Osteocyte (in vitro differentiated cells): ENCODE measurements around the gene BLM. TPM values are rescaled to one million over a fixed set of nuclear protein-coding genes. Genes with fewer than 3 reads are reported as not detected.
A peak's percentile ranks its signal among the peaks of the same experiment; 100 is the strongest.

Experiments
- DNase-seq: peaks from one replicate; pipeline ENCODE4 v3.0.0; 2021; ENCODE audit warnings: mixed read lengths; ENCODE audit not compliant: unreplicated experiment; ENCODE audit errors: extremely low spot score
- H3K27ac Mint-ChIP-seq: one replicate; pipeline ENCODE4 v1.8.0; 2021; ENCODE audit warnings: mild to moderate bottlenecking, mixed read lengths; ENCODE audit not compliant: unreplicated experiment
- H3K27me3 Mint-ChIP-seq: one replicate; pipeline ENCODE4 v1.8.0; 2021; ENCODE audit warnings: mixed read lengths; ENCODE audit not compliant: unreplicated experiment
- H3K36me3 Mint-ChIP-seq: one replicate; pipeline ENCODE4 v1.8.0; 2021; ENCODE audit warnings: mixed read lengths; ENCODE audit not compliant: unreplicated experiment
- H3K4me1 Mint-ChIP-seq: one replicate; pipeline ENCODE4 v1.8.0; 2021; ENCODE audit warnings: mixed read lengths; ENCODE audit not compliant: unreplicated experiment
- H3K4me3 Mint-ChIP-seq: one replicate; pipeline ENCODE4 v1.8.0; 2021; ENCODE audit warnings: mild to moderate bottlenecking, moderate library complexity, mixed read lengths; ENCODE audit not compliant: unreplicated experiment
- H3K9me3 Mint-ChIP-seq: one replicate; pipeline ENCODE4 v1.8.0; 2021; ENCODE audit warnings: mixed read lengths; ENCODE audit not compliant: unreplicated experiment
- total RNA-seq: library from RNA; stranded (reverse); gene quantifications from 2 replicates; pipeline ENCODE4 v1.2.1, GENCODE V29; 2021
- TF ChIP-seq, protein P1 (sequence below): fragments of 200-600 bp; sonication (generic); IDR thresholded peaks from 2 replicates; pipeline ENCODE4 v1.5.0; 2021; ENCODE audit warnings: antibody characterized with exemption, mild to moderate bottlenecking, moderate library complexity

The BLM gene
- total RNA-seq, 1 donor from 2014 or later = 2.7 TPM

GRCh38 chr15:90860942-90861675 lies 144.0 kb downstream of the BLM start:
- Mint-ChIP-seq H3K36me3 (no peaks in the 10 kb centered on the region), H3K27ac (no peak overlapping the region), H3K27me3 (no peaks in the 10 kb centered on the region), H3K4me1 (peaks cover 12% of the 10 kb centered on the region), H3K9me3 (no peaks in the 10 kb centered on the region), H3K4me3 (no peak overlapping the region)
- no peak for DNase-seq
- TF ChIP-seq, protein P1, sequence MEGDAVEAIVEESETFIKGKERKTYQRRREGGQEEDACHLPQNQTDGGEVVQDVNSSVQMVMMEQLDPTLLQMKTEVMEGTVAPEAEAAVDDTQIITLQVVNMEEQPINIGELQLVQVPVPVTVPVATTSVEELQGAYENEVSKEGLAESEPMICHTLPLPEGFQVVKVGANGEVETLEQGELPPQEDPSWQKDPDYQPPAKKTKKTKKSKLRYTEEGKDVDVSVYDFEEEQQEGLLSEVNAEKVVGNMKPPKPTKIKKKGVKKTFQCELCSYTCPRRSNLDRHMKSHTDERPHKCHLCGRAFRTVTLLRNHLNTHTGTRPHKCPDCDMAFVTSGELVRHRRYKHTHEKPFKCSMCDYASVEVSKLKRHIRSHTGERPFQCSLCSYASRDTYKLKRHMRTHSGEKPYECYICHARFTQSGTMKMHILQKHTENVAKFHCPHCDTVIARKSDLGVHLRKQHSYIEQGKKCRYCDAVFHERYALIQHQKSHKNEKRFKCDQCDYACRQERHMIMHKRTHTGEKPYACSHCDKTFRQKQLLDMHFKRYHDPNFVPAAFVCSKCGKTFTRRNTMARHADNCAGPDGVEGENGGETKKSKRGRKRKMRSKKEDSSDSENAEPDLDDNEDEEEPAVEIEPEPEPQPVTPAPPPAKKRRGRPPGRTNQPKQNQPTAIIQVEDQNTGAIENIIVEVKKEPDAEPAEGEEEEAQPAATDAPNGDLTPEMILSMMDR = no peak

DNA sequence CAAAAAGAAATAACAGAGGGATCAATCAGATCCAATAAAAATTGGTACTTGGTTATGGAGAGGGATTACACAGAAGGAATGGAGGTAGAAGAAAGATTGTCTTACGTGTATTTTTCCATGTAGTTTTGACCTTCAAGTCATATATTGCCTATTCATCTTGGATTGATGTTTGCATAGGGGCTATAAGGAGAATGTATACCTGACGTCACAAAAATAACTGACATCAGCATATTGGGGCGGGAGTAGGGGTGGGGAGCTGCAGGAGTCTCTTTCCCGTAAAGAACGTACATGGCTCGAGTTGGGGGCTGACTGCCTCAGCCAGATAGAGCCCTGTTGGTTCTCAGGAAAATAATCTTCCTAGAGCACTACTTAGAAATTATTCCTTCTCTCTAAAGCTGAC lies 145.3 kb downstream of the BLM start:
- H3K36me3 Mint-ChIP-seq = no peaks in the 10 kb centered on the region
- H3K4me1 Mint-ChIP-seq = peaks cover 19% of the 10 kb centered on the region
- no peaks in the 10 kb centered on the region for H3K9me3 Mint-ChIP-seq
- no peak overlapping the region for H3K4me3 Mint-ChIP-seq
- H3K27ac Mint-ChIP-seq = no peak overlapping the region
- no peaks in the 10 kb centered on the region for H3K27me3 Mint-ChIP-seq
- no peak for DNase-seq
- TF ChIP-seq, protein P1 = no peak

- peaks cover 24% of the 10 kb centered on the region for H3K4me1 Mint-ChIP-seq
- H3K27me3 Mint-ChIP-seq = no peaks in the 10 kb centered on the region
- no peaks in the 10 kb centered on the region for H3K9me3 Mint-ChIP-seq
- H3K36me3 Mint-ChIP-seq = no peaks in the 10 kb centered on the region
- no peak overlapping the region for H3K4me3 Mint-ChIP-seq
- TF ChIP-seq, protein P1 = no peak
- H3K27ac Mint-ChIP-seq = peak overlapping the region; percentile 66
- no peak for DNase-seq
These were observed 146.0 kb downstream of the BLM start for GRCh38 chr15:90862964-90863778.

GRCh38 chr15:90863987-90864386 lies 146.8 kb downstream of the BLM start:
- TF ChIP-seq, protein P1 = no peak
- Mint-ChIP-seq H3K27ac (peak overlapping the region; percentile 66), H3K4me1 (peaks cover 32% of the 10 kb centered on the region), H3K27me3 (no peaks in the 10 kb centered on the region), H3K36me3 (no peaks in the 10 kb centered on the region), H3K9me3 (no peaks in the 10 kb centered on the region), H3K4me3 (no peak overlapping the region)
- no peak for DNase-seq

- Mint-ChIP-seq H3K27ac (no peak overlapping the region), H3K27me3 (no peaks in the 10 kb centered on the region), H3K36me3 (no peaks in the 10 kb centered on the region), H3K4me1 (peaks cover 38% of the 10 kb centered on the region), H3K4me3 (no peak overlapping the region), H3K9me3 (no peaks in the 10 kb centered on the region)
- TF ChIP-seq, protein P1 = no peak
- no peak for DNase-seq
These were observed 147.4 kb downstream of the BLM start for GRCh38 chr15:90864507-90864906.
